Activated CD4-positive, alpha-beta T cell treated with anti-CD3 and anti-CD28 coated beads for 36 hours (primary cell): ENCODE results near the gene AQP2. TPM values are rescaled to one million over a fixed set of nuclear protein-coding genes. Genes with fewer than 3 reads are reported as not detected.
"Not testable (repeated sequence)": the region's sequence is repeated elsewhere in the genome, so short reads cannot be mapped to it uniquely, and the experiment has no call there.

Experiments used
- ATAC-seq: fragments of 200-7000 bp; cut with Tn5 transposase; one replicate; pipeline ENCODE4 v1.10.0; 2021; ENCODE audit warnings: mild to moderate bottlenecking, moderate library complexity
- CTCF ChIA-PET: fragments of 350-600 bp; sonication (Branson Sonifier 250); formaldehyde crosslinking; loops from one replicate; lab custom pipeline; 2021; ENCODE audit warnings: antibody characterized with exemption; lab: Charles Lee
- POLR2A ChIA-PET: fragments of 350-600 bp; sonication (Branson Sonifier 250); formaldehyde crosslinking; loops from one replicate; lab custom pipeline; 2021; ENCODE audit warnings: antibody characterized with exemption, inconsistent platforms; lab: Charles Lee
- DNase-seq: peaks from one replicate; pipeline ENCODE4 v3.0.0-alpha.2; 2020
- H3K27ac Mint-ChIP-seq: one replicate; pipeline ENCODE4 v1.8.0; 2021; ENCODE audit warnings: mixed read lengths
- H3K27me3 Mint-ChIP-seq: one replicate; pipeline ENCODE4 v1.8.0; 2021; ENCODE audit warnings: mixed read lengths
- H3K36me3 Mint-ChIP-seq: one replicate; pipeline ENCODE4 v1.8.0; 2021; ENCODE audit warnings: low read depth, mixed read lengths
- H3K4me1 Mint-ChIP-seq: one replicate; pipeline ENCODE4 v1.8.0; 2021; ENCODE audit warnings: mixed read lengths
- H3K4me3 Mint-ChIP-seq: one replicate; pipeline ENCODE4 v1.8.0; 2021; ENCODE audit warnings: mild to moderate bottlenecking, moderate library complexity, mixed read lengths
- H3K9me3 Mint-ChIP-seq: one replicate; pipeline ENCODE4 v1.8.0; 2021; ENCODE audit warnings: low read depth, mixed read lengths
- intact Hi-C, 2 experiments: fragments of 100-400 bp; cut with DNase I in 1 of 2; cut with micrococcal nuclease in 1 of 2; formaldehyde crosslinking; loops; one replicate each; pipeline versions ENCODE4 v1.14.2 to v1.15.1; 2022 to 2024; cut with DNase I, micrococcal nuclease
- total RNA-seq, 2 experiments: library from RNA; stranded (reverse); gene quantifications; one replicate each; pipeline ENCODE4 v1.2.3, GENCODE V29; 2021

Gene AQP2
- total RNA-seq, 2 experiments from 2014 or later, result not detected

GRCh38 chr12:49984476-49985359 is 34.2 kb downstream of the AQP2 start:
- Mint-ChIP-seq H3K27me3 (no peaks in the 10 kb centered on the region), H3K27ac (no peak overlapping the region), H3K36me3 (peaks cover 14% of the 10 kb centered on the region), H3K4me1 (peaks cover 6% of the 10 kb centered on the region), H3K9me3 (no peaks in the 10 kb centered on the region), H3K4me3 (no peak overlapping the region)
- POLR2A ChIA-PET, result no interaction called here
- CTCF ChIA-PET, result interaction anchor here (0.5 to 10.5 kb wide), 3 partner anchors 17 to 1463 kb away, joined by 3 to 98 read pairs (median 4); no protein-coding TSS in a partner anchor
- ATAC-seq (no peak), DNase-seq (no peak)
- intact Hi-C loops, result no loop called here

GRCh38 chr12:49985981-49986380 is 35.4 kb downstream of the AQP2 start:
- ATAC-seq (peak; percentile 84), DNase-seq (peak; percentile 32)
- Mint-ChIP-seq H3K9me3 (no peaks in the 10 kb centered on the region), H3K27me3 (no peaks in the 10 kb centered on the region), H3K4me1 (peaks cover 6% of the 10 kb centered on the region), H3K4me3 (no peak overlapping the region), H3K36me3 (peaks cover 24% of the 10 kb centered on the region), H3K27ac (no peak overlapping the region)
- intact Hi-C loops, result no loop called here
- CTCF ChIA-PET, result interaction anchor here (0.6 to 10.5 kb wide), 9 partner anchors 18 to 900 kb away, joined by 3 to 98 read pairs (median 4); no protein-coding TSS in a partner anchor
- POLR2A ChIA-PET, result no interaction called here

- H3K4me3 Mint-ChIP-seq, H3K27me3 Mint-ChIP-seq, H3K4me1 Mint-ChIP-seq, H3K9me3 Mint-ChIP-seq, ATAC-seq, DNase-seq, intact Hi-C loops: not testable (repeated sequence)
- H3K27ac Mint-ChIP-seq, result peak overlapping the region; percentile 66
- POLR2A ChIA-PET, result interaction anchor here (0.6 kb wide), 1 partner anchor 55 kb away, joined by 3 read pairs; no protein-coding TSS in a partner anchor
- H3K36me3 Mint-ChIP-seq, result peaks cover 24% of the 10 kb centered on the region
- CTCF ChIA-PET, result interaction anchor here (0.6 to 10.5 kb wide), 5 partner anchors 19 to 335 kb away, joined by 3 to 98 read pairs (median 5); no protein-coding TSS in a partner anchor
These were observed 35.9 kb downstream of the AQP2 start for GRCh38 chr12:49986476-49986875.

- Mint-ChIP-seq H3K9me3 (no peaks in the 10 kb centered on the region), H3K27me3 (no peaks in the 10 kb centered on the region), H3K4me3 (no peak overlapping the region), H3K36me3 (peaks cover 35% of the 10 kb centered on the region), H3K4me1 (peaks cover 6% of the 10 kb centered on the region), H3K27ac (no peak overlapping the region)
- DNase-seq, result no peak
- intact Hi-C loops, result no loop called here
- ChIA-PET CTCF (interaction anchor here (10.5 kb wide), 1 partner anchor 20 kb away, joined by 98 read pairs; no protein-coding TSS in a partner anchor), POLR2A (no interaction called here)
- no peak for ATAC-seq
These were observed 37.2 kb downstream of the AQP2 start for GRCh38 chr12:49987625-49988303.

GRCh38 chr12:49989400-49989799 is 38.9 kb downstream of the AQP2 start:
- H3K27me3 Mint-ChIP-seq, POLR2A ChIA-PET, H3K4me3 Mint-ChIP-seq, H3K9me3 Mint-ChIP-seq, DNase-seq, H3K4me1 Mint-ChIP-seq, H3K27ac Mint-ChIP-seq, ATAC-seq, intact Hi-C loops: not testable (repeated sequence)
- peaks cover 46% of the 10 kb centered on the region for H3K36me3 Mint-ChIP-seq
- CTCF ChIA-PET, result interaction anchor here (0.6 to 2.0 kb wide), 3 partner anchors 36 to 97 kb away, joined by 3 to 9 read pairs (median 3); partner anchors contain the start of gene RACGAP1

- ChIA-PET CTCF (interaction anchor here (0.6 to 3.7 kb wide), 7 partner anchors 23 to 147 kb away, joined by 3 to 16 read pairs (median 3); partner anchors contain the start of gene RACGAP1), POLR2A (no interaction called here)
- no peak overlapping the region for H3K27ac Mint-ChIP-seq
- intact Hi-C loops, result no loop called here
- no peaks in the 10 kb centered on the region for H3K9me3 Mint-ChIP-seq
- DNase-seq (no peak), ATAC-seq (no peak)
- peaks cover 53% of the 10 kb centered on the region for H3K36me3 Mint-ChIP-seq
- peaks cover 6% of the 10 kb centered on the region for H3K4me1 Mint-ChIP-seq
- no peak overlapping the region for H3K4me3 Mint-ChIP-seq
- no peaks in the 10 kb centered on the region for H3K27me3 Mint-ChIP-seq
These were observed 39.7 kb downstream of the AQP2 start for GRCh38 chr12:49990273-49990672.

GRCh38 chr12:49998453-49998852 is 47.9 kb downstream of the AQP2 start:
- no peaks in the 10 kb centered on the region for H3K27me3 Mint-ChIP-seq
- peaks cover 55% of the 10 kb centered on the region for H3K36me3 Mint-ChIP-seq
- DNase-seq, result no peak
- H3K9me3 Mint-ChIP-seq, result no peaks in the 10 kb centered on the region
- ChIA-PET CTCF (no interaction called here), POLR2A (no interaction called here)
- no peak overlapping the region for H3K27ac Mint-ChIP-seq
- intact Hi-C loops, result no loop called here
- no peak overlapping the region for H3K4me3 Mint-ChIP-seq
- no peak for ATAC-seq
- no peaks in the 10 kb centered on the region for H3K4me1 Mint-ChIP-seq

GRCh38 chr12:50003595-50003994 is 53.1 kb downstream of the AQP2 start:
- no peak for ATAC-seq
- intact Hi-C loops, result no loop called here
- H3K4me1 Mint-ChIP-seq, result peaks cover 10% of the 10 kb centered on the region
- H3K9me3 Mint-ChIP-seq, result no peaks in the 10 kb centered on the region
- CTCF ChIA-PET, result interaction anchor here (0.9 to 1.6 kb wide), 7 partner anchors 20 to 86 kb away, joined by 3 to 5 read pairs (median 4); no protein-coding TSS in a partner anchor
- H3K4me3 Mint-ChIP-seq, result no peak overlapping the region
- H3K27ac Mint-ChIP-seq, result no peak overlapping the region
- no peak for DNase-seq
- peaks cover 56% of the 10 kb centered on the region for H3K36me3 Mint-ChIP-seq
- POLR2A ChIA-PET, result no interaction called here
- H3K27me3 Mint-ChIP-seq, result no peaks in the 10 kb centered on the region

GRCh38 chr12:50004696-50005095 is 54.2 kb downstream of the AQP2 start:
- ChIA-PET POLR2A (no interaction called here), CTCF (interaction anchor here (0.6 to 2.2 kb wide), 6 partner anchors 35 to 186 kb away, joined by 3 to 16 read pairs (median 4); no protein-coding TSS in a partner anchor)
- Mint-ChIP-seq H3K36me3 (peaks cover 50% of the 10 kb centered on the region), H3K9me3 (no peaks in the 10 kb centered on the region), H3K27ac (no peak overlapping the region), H3K4me3 (no peak overlapping the region), H3K27me3 (no peaks in the 10 kb centered on the region), H3K4me1 (peaks cover 10% of the 10 kb centered on the region)
- DNase-seq, result no peak
- ATAC-seq, result no peak
- intact Hi-C loops, result no loop called here

GRCh38 chr12:50005175-50005574 is 54.6 kb downstream of the AQP2 start:
- Mint-ChIP-seq H3K4me1 (peaks cover 10% of the 10 kb centered on the region), H3K36me3 (peaks cover 51% of the 10 kb centered on the region), H3K27me3 (no peaks in the 10 kb centered on the region), H3K27ac (no peak overlapping the region), H3K4me3 (no peak overlapping the region), H3K9me3 (no peaks in the 10 kb centered on the region)
- no peak for DNase-seq
- intact Hi-C loops, result no loop called here
- ChIA-PET CTCF (interaction anchor here (0.6 to 2.2 kb wide), 4 partner anchors 38 to 186 kb away, joined by 3 to 16 read pairs (median 4); no protein-coding TSS in a partner anchor), POLR2A (no interaction called here)
- no peak for ATAC-seq

GRCh38 chr12:50006280-50006679 is 55.7 kb downstream of the AQP2 start:
- intact Hi-C loops, result no loop called here
- ATAC-seq, result peak; percentile 26
- H3K9me3 Mint-ChIP-seq, result no peaks in the 10 kb centered on the region
- ChIA-PET CTCF (interaction anchor here (0.8 to 2.2 kb wide), 7 partner anchors 10 to 64 kb away, joined by 3 to 16 read pairs (median 4); no protein-coding TSS in a partner anchor), POLR2A (no interaction called here)
- H3K27ac Mint-ChIP-seq, result no peak overlapping the region
- peaks cover 52% of the 10 kb centered on the region for H3K36me3 Mint-ChIP-seq
- H3K27me3 Mint-ChIP-seq, result no peaks in the 10 kb centered on the region
- no peak for DNase-seq
- no peak overlapping the region for H3K4me3 Mint-ChIP-seq
- peaks cover 10% of the 10 kb centered on the region for H3K4me1 Mint-ChIP-seq
